H1 (cell line): ENCODE results near the gene ZNF536. TPM values are rescaled to one million over a fixed set of nuclear protein-coding genes. Genes with fewer than 3 reads are reported as not detected.

ENCODE experiments used
- CTCF ChIA-PET: fragments of 300-600 bp; sonication (Branson Sonifier 250); formaldehyde crosslinking; loops from one replicate; lab custom pipeline; 2021; ENCODE audit not compliant: partially characterized antibody; lab: Charles Lee
- POLR2A ChIA-PET: fragments of 300-600 bp; sonication (Branson Sonifier 250); formaldehyde crosslinking; loops from one replicate; lab custom pipeline; 2021; ENCODE audit warnings: inconsistent platforms; ENCODE audit not compliant: partially characterized antibody; lab: Charles Lee
- DNase-seq, 2 experiments: peaks; one replicate each; pipeline versions ENCODE4 v3.0.0 to v3.0.0-alpha.2; 2010 to 2022; ENCODE audit warnings: low spot score in 2 of 2, low read depth in 1 of 2, mixed read lengths in 1 of 2
- FAIRE-seq: peaks from 2 replicates; lab custom pipeline; 2011; peaks lifted over from hg19 to GRCh38; lab: Jason Lieb, UNC
- H2AFZ ChIP-seq: 2 replicates; pipeline ENCODE4 v1.8.1; 2012; ENCODE audit warnings: low read length, inconsistent platforms
- H2AK5ac ChIP-seq: 2 replicates; pipeline ENCODE4 v1.6.1; 2013; ENCODE audit warnings: low read depth, low read length
- H2BK120ac ChIP-seq: replicated peaks from 2 replicates; pipeline ENCODE3; 2013; ENCODE audit warnings: low read depth, low read length, inconsistent platforms
- H2BK12ac ChIP-seq: 2 replicates; pipeline ENCODE4 v1.6.1; 2013; ENCODE audit warnings: low read depth, low read length
- H2BK15ac ChIP-seq: 2 replicates; pipeline ENCODE4 v1.6.1; 2013; ENCODE audit warnings: low read length
- H2BK20ac ChIP-seq: 2 replicates; pipeline ENCODE4 v1.6.1; 2013; ENCODE audit warnings: low read length
- H2BK5ac ChIP-seq: 2 replicates; pipeline ENCODE4 v1.6.1; 2013; ENCODE audit warnings: low read depth, low read length
- H3K14ac ChIP-seq: 2 replicates; pipeline ENCODE4 v1.6.1; 2013; ENCODE audit warnings: inconsistent platforms; ENCODE audit not compliant: insufficient read length
- H3K18ac ChIP-seq: 2 replicates; pipeline ENCODE4 v1.6.1; 2013; ENCODE audit warnings: low read length; ENCODE audit errors: extremely low read depth
- H3K23ac ChIP-seq: 2 replicates; pipeline ENCODE4 v1.6.1; 2013; ENCODE audit warnings: inconsistent platforms; ENCODE audit not compliant: insufficient read length
- H3K23me2 ChIP-seq: 2 replicates; pipeline ENCODE4 v1.6.1; 2013; ENCODE audit warnings: low read depth, low read length
- H3K27ac ChIP-seq: 2 replicates; pipeline ENCODE4 v1.6.1; 2011; ENCODE audit warnings: low read depth, low read length, inconsistent platforms
- H3K27me3 ChIP-seq, 4 experiments: replicated peaks in 1 of 4; 1 replicate in 1 of 4; 2 replicates in 3 of 4; pipeline versions ENCODE4 v1.6.1 to v1.8.1; 2011 to 2013; ENCODE audit warnings: low read length in 3 of 4, mild to moderate bottlenecking in 3 of 4, inconsistent platforms in 2 of 4, mixed read lengths in 2 of 4, moderate library complexity in 1 of 4; ENCODE audit not compliant: control insufficient read depth in 3 of 4, insufficient read depth in 3 of 4; ENCODE audit errors: extremely low read depth in 1 of 4
- H3K36me3 ChIP-seq, 4 experiments: 2 replicates each; pipeline versions ENCODE4 v1.6.1 to v1.8.1; 2011 to 2013; ENCODE audit warnings: mild to moderate bottlenecking in 4 of 4, low read length in 3 of 4, moderate library complexity in 2 of 4, control low read depth in 1 of 4, inconsistent platforms in 1 of 4; ENCODE audit not compliant: insufficient read depth in 4 of 4, control insufficient read depth in 2 of 4
- H3K4ac ChIP-seq: replicated peaks from 2 replicates; pipeline ENCODE3; 2013; ENCODE audit warnings: low read length, low read depth, mixed read lengths, inconsistent platforms; ENCODE audit not compliant: insufficient read length
- H3K4me1 ChIP-seq, 4 experiments: replicated peaks in 1 of 4; 1 replicate in 1 of 4; 2 replicates in 3 of 4; pipeline versions ENCODE4 v1.6.1 to v1.8.1; 2011 to 2013; ENCODE audit warnings: low read length in 3 of 4, inconsistent platforms in 2 of 4, mixed read lengths in 1 of 4; ENCODE audit not compliant: insufficient read depth in 4 of 4, control insufficient read depth in 3 of 4
- H3K4me2 ChIP-seq, 2 experiments: 2 replicates each; pipeline versions ENCODE4 v1.6.1 to v1.8.1; 2011 to 2013; ENCODE audit warnings: low read depth in 2 of 2, low read length in 2 of 2, control low read depth in 1 of 2, inconsistent platforms in 1 of 2, mild to moderate bottlenecking in 1 of 2; ENCODE audit not compliant: insufficient read depth in 1 of 2
- H3K4me3 ChIP-seq, 4 experiments: fragments of 200-600, 300-600 bp in 1 of 4; sonication (generic), shearing (Covaris generic), sonication (Bioruptor Twin) in 1 of 4; 2 replicates each; pipeline versions ENCODE4 v1.5.1 to v1.8.1; 2011 to 2016; ENCODE audit warnings: low read length in 4 of 4, low read depth in 3 of 4, control low read depth in 2 of 4, inconsistent platforms in 2 of 4, mild to moderate bottlenecking in 2 of 4, mixed read lengths in 1 of 4, moderate library complexity in 1 of 4; ENCODE audit not compliant: insufficient read depth in 2 of 4; ENCODE audit errors: extremely low read depth in 1 of 4
- H3K56ac ChIP-seq: replicated peaks from 2 replicates; pipeline ENCODE3; 2013; ENCODE audit warnings: low read depth, mild to moderate bottlenecking, mixed read lengths, low read length, inconsistent platforms; ENCODE audit not compliant: insufficient read length
- H3K79me1 ChIP-seq: 2 replicates; pipeline ENCODE4 v1.6.1; 2013; ENCODE audit warnings: low read depth, low read length, control low read depth
- H3K79me2 ChIP-seq, 2 experiments: 2 replicates each; pipeline versions ENCODE4 v1.6.1 to v1.8.1; 2012 to 2013; ENCODE audit warnings: low read length in 2 of 2, mild to moderate bottlenecking in 2 of 2, inconsistent platforms in 1 of 2; ENCODE audit not compliant: insufficient read depth in 2 of 2, control insufficient read depth in 1 of 2
- H3K9ac ChIP-seq, 4 experiments: replicated peaks in 1 of 4; 1 replicate in 1 of 4; 2 replicates in 3 of 4; pipeline versions ENCODE4 v1.6.1 to v1.8.1; 2011 to 2013; ENCODE audit warnings: low read depth in 3 of 4, low read length in 3 of 4, control low read depth in 2 of 4, mild to moderate bottlenecking in 2 of 4, moderate library complexity in 2 of 4, inconsistent platforms in 1 of 4; ENCODE audit errors: extremely low read depth in 1 of 4
- H3K9me3 ChIP-seq, 2 experiments: 2 replicates each; pipeline versions ENCODE4 v1.6.1 to v1.8.1; 2012 to 2013; ENCODE audit warnings: mild to moderate bottlenecking in 2 of 2, moderate library complexity in 2 of 2, control low read depth in 1 of 2, inconsistent platforms in 1 of 2, low read depth in 1 of 2, low read length in 1 of 2, mixed read lengths in 1 of 2; ENCODE audit not compliant: insufficient read depth in 2 of 2
- H4K20me1 ChIP-seq, 2 experiments: replicated peaks in 1 of 2; 2 replicates each; pipeline versions ENCODE3 to v1.8.1; 2011 to 2013; ENCODE audit warnings: inconsistent platforms in 2 of 2, low read length in 2 of 2, mild to moderate bottlenecking in 1 of 2; ENCODE audit not compliant: insufficient read depth in 2 of 2, control insufficient read depth in 1 of 2
- H4K5ac ChIP-seq: 2 replicates; pipeline ENCODE4 v1.6.1; 2013; ENCODE audit warnings: low read length, low read depth, mixed read lengths, inconsistent platforms; ENCODE audit not compliant: insufficient read length
- H4K8ac ChIP-seq: 2 replicates; pipeline ENCODE4 v1.8.0; 2013; ENCODE audit warnings: mild to moderate bottlenecking, moderate library complexity, low read length, inconsistent platforms; ENCODE audit not compliant: insufficient read depth; ENCODE audit errors: extremely low read depth
- H4K91ac ChIP-seq: replicated peaks from 2 replicates; pipeline ENCODE3; 2013; ENCODE audit warnings: low read length, mixed read lengths, inconsistent platforms; ENCODE audit not compliant: insufficient read length
- EP300 ChIP-seq, 2 experiments: IDR thresholded peaks; 1 replicate in 1 of 2; 2 replicates in 1 of 2; pipeline ENCODE4 v1.6.1; 2011 to 2012; ENCODE audit warnings: low read depth in 2 of 2, low read length in 2 of 2, mild to moderate bottlenecking in 2 of 2, borderline replicate concordance in 1 of 2, inconsistent platforms in 1 of 2, moderate library complexity in 1 of 2
- MAX ChIP-seq: IDR thresholded peaks from 2 replicates; pipeline ENCODE4 v1.6.1; 2012; ENCODE audit warnings: inconsistent platforms
- NANOG ChIP-seq: IDR thresholded peaks from 2 replicates; pipeline ENCODE4 v1.6.1; 2011; ENCODE audit warnings: low read length, low read depth, mild to moderate bottlenecking, inconsistent platforms; ENCODE audit not compliant: insufficient read depth, poor library complexity, severe bottlenecking
- RAD21 ChIP-seq, 2 experiments: IDR thresholded peaks in 1 of 2; conservative IDR thresholded peaks in 1 of 2; 2 replicates each; pipeline ENCODE4 v1.6.1; 2011; ENCODE audit warnings: low read depth in 2 of 2, low read length in 2 of 2, improper control_type of control experiment in 1 of 2, inconsistent platforms in 1 of 2, mild to moderate bottlenecking in 1 of 2, moderate library complexity in 1 of 2
- TCF12 ChIP-seq: IDR thresholded peaks from 2 replicates; pipeline ENCODE4 v1.6.1; 2011; ENCODE audit warnings: low read depth, mild to moderate bottlenecking, low read length
- WGBS, 2 experiments: shearing (Covaris generic) in 1 of 2; methylation state at CpG; one replicate each; pipeline versions ENCODE4 v1.1.6 to v1.1.7; 2013 to 2015; ENCODE audit warnings: low lambda C conversion rate in 2 of 2, mixed read lengths in 2 of 2, inconsistent platforms in 1 of 2, low coverage in 1 of 2, missing lambda C conversion rate in 1 of 2; ENCODE audit not compliant: insufficient replicate concordance in 2 of 2, insufficient coverage in 1 of 2, insufficient read length in 1 of 2; ENCODE audit errors: extremely low coverage in 1 of 2, missing lambda C conversion rate in 1 of 2; 5-methylcytosine and 5-hydroxymethylcytosine counted together
- polyA plus RNA-seq, 7 experiments: library from polyadenylated mRNA; depleted of rRNA in 3 of 7; stranded (reverse) in 5 of 7; unstranded in 2 of 7; fragments of >200 nt in 5 of 7; fragments of 200-250 nt in 2 of 7; gene quantifications; 1 replicate in 5 of 7; 2 replicates in 1 of 7; 4 replicates in 1 of 7; pipeline versions ENCODE4 v1.2.1 to v1.2.3, GENCODE V29; 2011 to 2013; ENCODE audit warnings: missing spikeins in 2 of 7, mixed read lengths in 2 of 7
- total RNA-seq: library from RNA; stranded (reverse); fragmentation: NEBNext Ultra II Directional; extraction: Animal tissue kit (Norgen Biotek cat#: 25700); gene quantifications from 2 replicates; pipeline ENCODE4 v1.2.1, GENCODE V29; 2021

ZNF536 gene
- total and polyA plus RNA-seq, 2 of the 8 experiments (the other 6 are each of a cell fraction or from before 2014, with no cell fraction given), result 0.09 to 0.11 TPM

GRCh38 chr19:30450100-30450499 lies 77.9 kb downstream of the ZNF536 start:
- no peaks in the 10 kb centered on the region for H3K23me2 ChIP-seq
- no peak overlapping the region for H2BK5ac ChIP-seq
- no peak overlapping the region for H3K27ac ChIP-seq
- peak overlapping the region in 2 of 4 experiments; percentile 3 to 44; a peak in 4 of 8 replicates for H3K4me3 ChIP-seq
- H3K4ac ChIP-seq, result no peak overlapping the region
- no peak overlapping the region for H4K91ac ChIP-seq
- CTCF ChIA-PET, result interaction anchor here (1.1 to 1.5 kb wide), 2 partner anchors 9 to 90 kb away, joined by 3 to 5 read pairs; no protein-coding TSS in a partner anchor
- H3K23ac ChIP-seq, result no peak overlapping the region
- no peak overlapping the region for H3K9ac ChIP-seq
- no peak overlapping the region for H4K5ac ChIP-seq
- FAIRE-seq, result peak; percentile 28
- POLR2A ChIA-PET, result interaction anchor here (0.6 to 0.8 kb wide), 2 partner anchors 20 to 149 kb away, joined by 3 read pairs; no protein-coding TSS in a partner anchor
- WGBS, 2 experiments, result 30% methylated on average over 6 of the region's 7 CpGs; no CpG with 5 or more reads in 1 of the 2 experiments
- no peaks in the 10 kb centered on the region for H3K79me2 ChIP-seq
- H2AK5ac ChIP-seq, result no peak overlapping the region
- H3K79me1 ChIP-seq, result no peaks in the 10 kb centered on the region
- H2BK12ac ChIP-seq, result no peak overlapping the region
- no peaks in the 10 kb centered on the region for H4K20me1 ChIP-seq
- no peak overlapping the region for H3K56ac ChIP-seq
- H3K14ac ChIP-seq, result no peak overlapping the region
- peak overlapping the region; percentile 38 for H2BK120ac ChIP-seq
- H2AFZ ChIP-seq, result no peak overlapping the region
- no peak overlapping the region for H2BK15ac ChIP-seq
- no peaks in the 10 kb centered on the region for H3K9me3 ChIP-seq
- TF ChIP-seq RAD21 (IDR thresholded peaks at IDR 0.05 in 1 of 2, conservative IDR thresholded peaks at IDR 0.05 in 1 of 2; ENCODE audit: low read depth in 2 of 2, low read length in 2 of 2) (peak in 1 of 2 experiments; percentile 15; a peak in 1 of 4 replicates), TCF12 (0 out of 2 replicates have a peak, but pooled peaks have one; percentile 21), EP300 (IDR thresholded peaks at IDR 0.05; ENCODE audit: borderline replicate concordance in 1 of 2, low read depth in 2 of 2, low read length in 2 of 2) (no peak), MAX (no peak), NANOG (no peak)
- peaks cover 9 to 17% (median 13%) of the 10 kb centered on the region in 4 experiments for H3K4me1 ChIP-seq
- DNase-seq, result peak in 1 of 2 experiments; percentile 15
- no peak overlapping the region; the same call in 1 of the 2 replicates for H3K18ac ChIP-seq
- no peaks in the 10 kb centered on the region for H3K27me3 ChIP-seq
- no peak overlapping the region for H4K8ac ChIP-seq
- H3K36me3 ChIP-seq, result no peaks in the 10 kb centered on the region
- peak overlapping the region; percentile 49 to 50 for H3K4me2 ChIP-seq
- no peak overlapping the region for H2BK20ac ChIP-seq
